SK-N-SH (cell line): ENCODE results near the gene CRYBG1.

ENCODE experiments used
- EZH2phosphoT487 ChIP-seq: fragments of 200-600 bp; sonication (generic); IDR thresholded peaks from 2 replicates; pipeline ENCODE4 v1.6.1; 2017; ENCODE audit warnings: low read depth, mixed run types, mild to moderate bottlenecking, antibody characterized with exemption, moderate library complexity, borderline replicate concordance
- RAD21 ChIP-seq: IDR thresholded peaks from 2 replicates; pipeline ENCODE4 v1.6.1; 2012; ENCODE audit warnings: mild to moderate bottlenecking, low read length
- TAF1 ChIP-seq: IDR thresholded peaks from 2 replicates; pipeline ENCODE4 v1.6.1; 2012; ENCODE audit warnings: low read depth, mild to moderate bottlenecking, low read length, moderate library complexity, borderline replicate concordance
- YY1 ChIP-seq: IDR thresholded peaks from 2 replicates; pipeline ENCODE4 v1.4.0; 2012; ENCODE audit warnings: low read depth, mild to moderate bottlenecking
- TF ChIP-seq, protein P1 (sequence below): fragments of 200-600 bp; sonication (generic); IDR thresholded peaks from 2 replicates; pipeline ENCODE4 v1.6.1; 2017; ENCODE audit warnings: antibody characterized with exemption, mild to moderate bottlenecking, moderate library complexity

GRCh38 chr6:106547601-106548453 lies 187.3 kb downstream of the CRYBG1 start:
- TF ChIP-seq, protein P1, sequence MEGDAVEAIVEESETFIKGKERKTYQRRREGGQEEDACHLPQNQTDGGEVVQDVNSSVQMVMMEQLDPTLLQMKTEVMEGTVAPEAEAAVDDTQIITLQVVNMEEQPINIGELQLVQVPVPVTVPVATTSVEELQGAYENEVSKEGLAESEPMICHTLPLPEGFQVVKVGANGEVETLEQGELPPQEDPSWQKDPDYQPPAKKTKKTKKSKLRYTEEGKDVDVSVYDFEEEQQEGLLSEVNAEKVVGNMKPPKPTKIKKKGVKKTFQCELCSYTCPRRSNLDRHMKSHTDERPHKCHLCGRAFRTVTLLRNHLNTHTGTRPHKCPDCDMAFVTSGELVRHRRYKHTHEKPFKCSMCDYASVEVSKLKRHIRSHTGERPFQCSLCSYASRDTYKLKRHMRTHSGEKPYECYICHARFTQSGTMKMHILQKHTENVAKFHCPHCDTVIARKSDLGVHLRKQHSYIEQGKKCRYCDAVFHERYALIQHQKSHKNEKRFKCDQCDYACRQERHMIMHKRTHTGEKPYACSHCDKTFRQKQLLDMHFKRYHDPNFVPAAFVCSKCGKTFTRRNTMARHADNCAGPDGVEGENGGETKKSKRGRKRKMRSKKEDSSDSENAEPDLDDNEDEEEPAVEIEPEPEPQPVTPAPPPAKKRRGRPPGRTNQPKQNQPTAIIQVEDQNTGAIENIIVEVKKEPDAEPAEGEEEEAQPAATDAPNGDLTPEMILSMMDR, result no peak
- no peak for TF ChIP-seq TAF1
- TF ChIP-seq EZH2phosphoT487, result no peak
- no peak for TF ChIP-seq RAD21
- 0 out of 2 replicates have a peak, but pooled peaks have one; percentile 15 for TF ChIP-seq YY1
